Measurements from ENCODE around the gene ZNF664.

GRCh38 chr12:124055066-124055465 is 82.1 kb downstream of the ZNF664 start:
- TF ChIP-seq STAT1 (conservative IDR thresholded peaks at IDR 0.05) (no peak), ASH2L (IDR thresholded peaks at IDR 0.05; ENCODE audit: borderline replicate concordance, low read depth) (no peak), CTCF (IDR thresholded peaks at IDR 0.05 in 2 of 3, conservative IDR thresholded peaks at IDR 0.05 in 1 of 3; ENCODE audit: control insufficient read depth in 2 of 3, extremely low read depth in 1 of 3, insufficient read depth in 1 of 3, low read depth in 3 of 3, low read length in 3 of 3) (no peak), ZNF274 (IDR thresholded peaks at IDR 0.05; ENCODE audit: insufficient read depth, insufficient read length) (no peak), CHD2 (IDR thresholded peaks at IDR 0.05; ENCODE audit: borderline replicate concordance, low read depth, low read length) (no peak), RB1 (IDR thresholded peaks at IDR 0.05; ENCODE audit: borderline replicate concordance) (no peak), POLR2A (IDR thresholded peaks at IDR 0.05; ENCODE audit: low read depth, low read length) (no peak), EP300 (IDR thresholded peaks at IDR 0.05; ENCODE audit: borderline replicate concordance in 1 of 2, control insufficient read depth in 1 of 2, low read depth in 2 of 2, low read length in 2 of 2) (no peak), LARP7 (IDR thresholded peaks at IDR 0.05) (no peak), REST (IDR thresholded peaks at IDR 0.05; ENCODE audit: low read depth, low read length) (no peak), ATF3 (IDR thresholded peaks at IDR 0.05; ENCODE audit: borderline replicate concordance, extremely low read depth, low read depth, low read length) (no peak), MAX (IDR thresholded peaks at IDR 0.05; ENCODE audit: low read depth, low read length) (no peak), E2F8 (IDR thresholded peaks at IDR 0.05; ENCODE audit: low read depth, partially characterized antibody) (no peak)
- TF ChIP-seq, protein P1, sequence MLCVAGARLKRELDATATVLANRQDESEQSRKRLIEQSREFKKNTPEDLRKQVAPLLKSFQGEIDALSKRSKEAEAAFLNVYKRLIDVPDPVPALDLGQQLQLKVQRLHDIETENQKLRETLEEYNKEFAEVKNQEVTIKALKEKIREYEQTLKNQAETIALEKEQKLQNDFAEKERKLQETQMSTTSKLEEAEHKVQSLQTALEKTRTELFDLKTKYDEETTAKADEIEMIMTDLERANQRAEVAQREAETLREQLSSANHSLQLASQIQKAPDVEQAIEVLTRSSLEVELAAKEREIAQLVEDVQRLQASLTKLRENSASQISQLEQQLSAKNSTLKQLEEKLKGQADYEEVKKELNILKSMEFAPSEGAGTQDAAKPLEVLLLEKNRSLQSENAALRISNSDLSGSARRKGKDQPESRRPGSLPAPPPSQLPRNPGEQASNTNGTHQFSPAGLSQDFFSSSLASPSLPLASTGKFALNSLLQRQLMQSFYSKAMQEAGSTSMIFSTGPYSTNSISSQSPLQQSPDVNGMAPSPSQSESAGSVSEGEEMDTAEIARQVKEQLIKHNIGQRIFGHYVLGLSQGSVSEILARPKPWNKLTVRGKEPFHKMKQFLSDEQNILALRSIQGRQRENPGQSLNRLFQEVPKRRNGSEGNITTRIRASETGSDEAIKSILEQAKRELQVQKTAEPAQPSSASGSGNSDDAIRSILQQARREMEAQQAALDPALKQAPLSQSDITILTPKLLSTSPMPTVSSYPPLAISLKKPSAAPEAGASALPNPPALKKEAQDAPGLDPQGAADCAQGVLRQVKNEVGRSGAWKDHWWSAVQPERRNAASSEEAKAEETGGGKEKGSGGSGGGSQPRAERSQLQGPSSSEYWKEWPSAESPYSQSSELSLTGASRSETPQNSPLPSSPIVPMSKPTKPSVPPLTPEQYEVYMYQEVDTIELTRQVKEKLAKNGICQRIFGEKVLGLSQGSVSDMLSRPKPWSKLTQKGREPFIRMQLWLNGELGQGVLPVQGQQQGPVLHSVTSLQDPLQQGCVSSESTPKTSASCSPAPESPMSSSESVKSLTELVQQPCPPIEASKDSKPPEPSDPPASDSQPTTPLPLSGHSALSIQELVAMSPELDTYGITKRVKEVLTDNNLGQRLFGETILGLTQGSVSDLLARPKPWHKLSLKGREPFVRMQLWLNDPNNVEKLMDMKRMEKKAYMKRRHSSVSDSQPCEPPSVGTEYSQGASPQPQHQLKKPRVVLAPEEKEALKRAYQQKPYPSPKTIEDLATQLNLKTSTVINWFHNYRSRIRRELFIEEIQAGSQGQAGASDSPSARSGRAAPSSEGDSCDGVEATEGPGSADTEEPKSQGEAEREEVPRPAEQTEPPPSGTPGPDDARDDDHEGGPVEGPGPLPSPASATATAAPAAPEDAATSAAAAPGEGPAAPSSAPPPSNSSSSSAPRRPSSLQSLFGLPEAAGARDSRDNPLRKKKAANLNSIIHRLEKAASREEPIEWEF (IDR thresholded peaks at IDR 0.05; ENCODE audit: insufficient replicate concordance, low read depth, low read length), result no peak

Measured in GM12878 (cell line).